OCI-LY3 (cell line): ENCODE results near the gene THRA.

Experiments used
- CTCF ChIP-seq: fragments of 200-600, 300-600 bp; sonication (generic); IDR thresholded peaks from 2 replicates; pipeline ENCODE4 v1.5.1; 2014; ENCODE audit warnings: antibody characterized with exemption, low read length, low read depth
- EZH2phosphoT487 ChIP-seq: fragments of 200-600 bp; shearing (Covaris generic); IDR thresholded peaks from 2 replicates; pipeline ENCODE4 v1.6.1; 2018; ENCODE audit warnings: antibody characterized with exemption, mixed run types, low read depth

- no peak for TF ChIP-seq CTCF
- TF ChIP-seq EZH2phosphoT487 = no peak
Observed at GRCh38 chr17:40093005-40093579, 30.3 kb downstream of the THRA start.
